Right lobe of liver (tissue), 6 donors: ENCODE results near the gene PTPRN2. TPM values are rescaled to one million over a fixed set of nuclear protein-coding genes. Genes with fewer than 3 reads are reported as not detected.

ENCODE experiments used
- ATAC-seq, 4 donors: fragments of 200-7000 bp; cut with Tn5 transposase; one replicate each; pipeline ENCODE4 v1.9.1; 2020; ENCODE audit warnings: mild to moderate bottlenecking in 4 of 4, moderate library complexity in 4 of 4
- DNase-seq, 3 donors: peaks; one replicate each; pipeline ENCODE4 v3.0.0-alpha.2; 2020
- H3K27ac ChIP-seq, 3 donors: fragments of 200-600 bp; one replicate each; pipeline ENCODE4 v1.8.0; 2022
- H3K27me3 ChIP-seq, 2 donors: fragments of 200-600 bp; one replicate each; pipeline ENCODE4 v1.8.0; 2022
- H3K36me3 ChIP-seq, 4 donors: fragments of 200-600 bp; sonication (generic) in 1 of 4; one replicate each; pipeline versions ENCODE4 v1.5.1 to v1.8.0; 2017 to 2022; ENCODE audit warnings: control low read depth in 1 of 4
- H3K4me1 ChIP-seq, 4 donors: fragments of 200-600 bp; sonication (generic) in 1 of 4; one replicate each; pipeline versions ENCODE4 v1.5.1 to v1.8.0; 2017 to 2022; ENCODE audit warnings: control low read depth in 1 of 4
- H3K4me3 ChIP-seq, 3 donors: fragments of 200-600 bp; one replicate each; pipeline ENCODE4 v1.8.0; 2022
- H3K9me3 ChIP-seq, 4 donors: fragments of 200-600 bp; sonication (generic) in 1 of 4; one replicate each; pipeline versions ENCODE4 v1.5.1 to v1.8.0; 2017 to 2022; ENCODE audit warnings: control low read depth in 1 of 4
- CTCF ChIP-seq, 4 donors: fragments of 200-600 bp in 3 of 4; fragments of 450-650 bp in 1 of 4; IDR thresholded peaks; one replicate each; pipeline versions ENCODE4 v1.5.1 to v1.8.0; 2016 to 2022; ENCODE audit warnings: antibody characterized with exemption in 4 of 4, mild to moderate bottlenecking in 2 of 4
- POLR2A ChIP-seq: fragments of 450-650 bp; IDR thresholded peaks from one replicate; pipeline ENCODE4 v1.6.1; 2017; ENCODE audit warnings: antibody characterized with exemption, mild to moderate bottlenecking
- WGBS: methylation state at CpG from one replicate; pipeline ENCODE4 v1.1.6; 2018; ENCODE audit warnings: low coverage, low lambda C conversion rate; ENCODE audit not compliant: insufficient coverage; ENCODE audit errors: missing lambda C conversion rate; 5-methylcytosine and 5-hydroxymethylcytosine counted together
- intact Hi-C, 2 donors: fragments of 100-400 bp; cut with DNase I; formaldehyde crosslinking; loops; one replicate each; pipeline versions ENCODE4 v1.11.2 to v1.14.1; 2022
- total RNA-seq, 6 experiments: library from RNA; depleted of rRNA in 2 of 6; stranded (reverse); fragments of >200 nt in 2 of 6; fragmentation: NEBNext Ultra II Directional in 3 of 6; extraction: Animal tissue kit (Norgen Biotek cat#: 25700) in 3 of 6; gene quantifications; one replicate each; pipeline versions ENCODE4 v1.1.0 to v1.2.4, GENCODE V29; 2016 to 2023
- donor health status: DM: no; HTN: yes; CAD: no.
- donor health status: DM: no; HTN: no; CAD: no.
- donor health status: DM: no; HTN: no; CAD: no.
- donor health status: DM: no; HTN: yes; CAD: no.
- donor health status: DM: no; HTN: yes; CAD: no.

Gene PTPRN2
- total RNA-seq, 6 experiments from 2014 or later = 0.15 to 0.87 (median 0.67) TPM

GRCh38 chr7:157496416-157497275 lies 1091.0 kb downstream of the PTPRN2 start:
- Histone ChIP-seq H3K36me3 (no peaks in the 10 kb centered on the region), H3K4me3 (no peak overlapping the region), H3K9me3 (no peaks in the 10 kb centered on the region), H3K27me3 (no peaks in the 10 kb centered on the region), H3K4me1 (no peaks in the 10 kb centered on the region), H3K27ac (no peak overlapping the region)
- peak in 1 of 3 donors; percentile 35 for DNase-seq
- TF ChIP-seq POLR2A (no peak), CTCF (IDR thresholded peaks at IDR 0.05) (no peak)
- ATAC-seq = no peak
- WGBS = 60% methylated on average over 23 of the region's 31 CpGs
- intact Hi-C loops = no loop called here

- peak in 1 of 3 donors; percentile 36 for DNase-seq
- H3K4me1 ChIP-seq = no peaks in the 10 kb centered on the region
- intact Hi-C loops = no loop called here
Measured at GRCh38 chr7:157495594-157495993, 1092.0 kb downstream of the PTPRN2 start.

GRCh38 chr7:157495177-157495553 lies 1092.5 kb downstream of the PTPRN2 start:
- no peak for DNase-seq
- WGBS = 31% methylated on average over 2 of the region's 2 CpGs
- H3K36me3 ChIP-seq = no peaks in the 10 kb centered on the region
- no peak for TF ChIP-seq CTCF (IDR thresholded peaks at IDR 0.05)
- TF ChIP-seq POLR2A = no peak
- H3K27ac ChIP-seq = no peak overlapping the region
- intact Hi-C loops = no loop called here
- H3K9me3 ChIP-seq = no peaks in the 10 kb centered on the region
- ATAC-seq = no peak
- H3K27me3 ChIP-seq = no peaks in the 10 kb centered on the region
- H3K4me3 ChIP-seq = no peak overlapping the region
- no peaks in the 10 kb centered on the region for H3K4me1 ChIP-seq

More at GRCh38 chr7:157495594-157495993, 1092.0 kb downstream of the PTPRN2 start:
- no peak for TF ChIP-seq POLR2A
- TF ChIP-seq CTCF (IDR thresholded peaks at IDR 0.05) = no peak
- no peaks in the 10 kb centered on the region for H3K9me3 ChIP-seq
- no peak for ATAC-seq
- no peaks in the 10 kb centered on the region for H3K36me3 ChIP-seq
- 59% methylated on average over 9 of the region's 13 CpGs for WGBS
- H3K27ac ChIP-seq = no peak overlapping the region
- no peaks in the 10 kb centered on the region for H3K27me3 ChIP-seq
- H3K4me3 ChIP-seq = no peak overlapping the region

GRCh38 chr7:157494506-157495176 lies 1093.0 kb downstream of the PTPRN2 start:
- ATAC-seq (no peak), DNase-seq (peak in 1 of 3 donors; percentile 36)
- intact Hi-C loops = no loop called here
- Histone ChIP-seq H3K4me1 (no peaks in the 10 kb centered on the region), H3K36me3 (no peaks in the 10 kb centered on the region), H3K27ac (no peak overlapping the region), H3K4me3 (no peak overlapping the region), H3K27me3 (no peaks in the 10 kb centered on the region), H3K9me3 (no peaks in the 10 kb centered on the region)
- no peak for TF ChIP-seq POLR2A
- no peak for TF ChIP-seq CTCF (IDR thresholded peaks at IDR 0.05)
- WGBS = 73% methylated on average over 6 of the region's 12 CpGs
